ENCODE measurements around the gene SMAD6. TPM values are rescaled to one million over a fixed set of nuclear protein-coding genes. Genes with fewer than 3 reads are reported as not detected.

The SMAD6 gene
- total RNA-seq: not detected

DNA sequence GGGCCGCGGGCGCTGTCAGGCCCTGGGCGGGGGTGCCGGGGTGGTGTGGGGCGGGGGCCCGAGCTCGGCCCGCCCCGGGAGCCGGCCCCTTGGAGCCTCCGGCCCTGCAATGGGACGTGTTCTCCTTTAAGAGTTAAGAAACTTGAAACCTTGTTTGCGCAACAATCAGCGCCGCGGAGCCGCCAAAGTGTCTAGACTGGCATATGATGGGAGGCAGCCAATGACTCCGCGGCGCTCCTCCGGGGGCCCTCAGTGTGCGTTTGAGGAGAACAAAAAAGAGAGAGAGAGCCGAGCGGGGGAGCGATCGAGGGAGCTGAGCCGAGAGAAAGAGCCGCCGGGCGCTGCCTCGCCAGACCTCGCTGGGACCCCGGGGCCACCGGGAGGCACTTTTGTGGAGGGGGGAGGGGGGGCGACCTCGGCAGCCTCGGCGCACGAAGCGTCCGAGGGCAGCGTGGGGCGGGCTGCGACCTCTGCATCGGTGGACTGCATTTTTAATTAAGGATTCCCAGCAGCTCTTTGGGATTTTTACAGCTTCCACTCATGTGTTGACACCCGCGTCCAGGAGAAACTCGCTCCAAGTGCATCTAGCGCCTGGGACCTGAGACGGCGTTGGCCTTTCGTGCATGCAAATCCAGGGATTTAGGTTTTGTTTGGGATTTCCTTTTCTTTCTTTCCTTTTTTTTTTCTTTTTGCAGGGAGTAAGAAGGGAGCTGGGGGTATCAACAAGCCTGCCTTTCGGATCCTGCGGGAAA, at the start of gene SMAD6:
Gene SMAD6 (plus strand): TSS at position 202 of the 752 bp plus-strand sequence. CDS start 1,023 bp downstream, outside the sequence.
- DNase-seq: peak; percentile 68

DNA sequence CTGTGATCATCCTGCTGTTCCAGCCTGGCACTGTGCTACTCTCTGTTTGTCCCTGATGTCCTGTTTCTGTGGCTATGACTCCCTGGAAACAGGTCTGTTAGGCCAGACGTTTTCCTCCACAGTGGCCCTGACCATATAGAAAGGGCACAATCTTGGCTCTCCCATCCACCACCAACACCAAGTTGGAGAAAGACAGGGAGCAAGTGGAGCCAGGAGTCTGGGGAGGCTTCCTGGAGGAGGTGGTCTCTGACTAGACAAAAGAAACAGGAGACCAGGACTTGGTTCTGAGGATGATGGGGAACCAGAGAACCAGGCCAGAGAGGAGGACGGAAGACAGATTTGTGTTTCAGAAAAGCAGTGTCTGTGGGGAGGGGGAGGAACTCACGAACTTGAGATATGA, 49.2 kb upstream of the SMAD6 start:
- DNase-seq: no peak

DNA sequence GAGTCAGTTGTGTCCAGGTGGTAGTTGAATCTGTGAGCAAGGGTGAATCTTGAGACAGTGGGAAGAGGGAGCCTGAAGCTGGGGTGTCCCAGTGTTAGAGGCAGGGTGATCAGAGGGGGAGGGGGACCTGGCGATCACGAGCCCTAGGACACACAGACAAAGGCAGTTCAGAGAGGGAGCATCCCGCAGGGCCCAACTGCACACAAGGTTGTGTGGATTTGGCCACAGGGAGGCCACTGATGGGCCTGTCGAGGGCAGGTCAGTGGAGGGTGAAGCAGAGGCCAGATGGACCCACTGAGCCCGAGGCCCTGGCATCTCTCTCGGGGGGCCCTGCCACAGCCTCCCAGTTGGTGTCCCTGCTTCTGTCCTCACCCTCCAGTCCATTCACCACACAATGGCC, 48.6 kb upstream of the SMAD6 start:
- DNase-seq: no peak

DNA sequence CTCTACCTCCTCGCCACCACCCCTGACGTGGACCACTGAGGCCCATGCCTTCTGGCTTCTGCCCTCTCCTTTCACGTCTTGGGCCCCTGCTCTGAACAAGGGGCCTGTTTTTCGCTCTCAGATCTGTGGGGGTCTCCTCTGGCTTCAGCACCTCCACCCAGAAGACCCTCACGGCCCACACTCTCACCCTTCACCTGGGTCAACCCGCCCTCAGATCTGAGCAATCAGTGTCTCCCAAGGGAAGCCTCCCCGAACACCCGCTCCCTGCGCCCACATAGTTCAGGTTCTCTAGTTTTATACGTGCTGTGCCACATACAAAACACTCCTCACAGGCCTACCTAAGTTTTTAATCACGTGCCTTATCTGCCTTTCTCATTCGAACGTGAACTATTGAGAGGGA, 48.2 kb upstream of the SMAD6 start:
- no peak for DNase-seq

DNA sequence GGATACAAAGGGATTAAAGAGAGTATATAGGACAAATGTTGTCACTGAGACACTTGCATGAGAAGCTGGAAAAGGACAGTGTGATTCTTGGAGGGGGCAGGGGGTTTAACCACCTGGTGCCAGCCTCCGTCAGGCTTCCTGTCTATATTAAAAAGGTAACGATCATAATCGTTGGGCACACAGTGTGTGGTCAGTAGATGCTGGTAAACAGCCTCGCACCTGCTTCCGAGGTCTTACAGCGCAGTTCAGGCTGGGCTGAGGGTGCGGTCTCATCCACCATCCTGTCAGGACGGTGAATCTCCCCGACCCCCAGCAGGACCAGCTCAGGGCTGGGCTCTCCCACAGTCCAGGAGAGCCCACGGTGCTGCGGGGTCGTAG, 47.7 kb upstream of the SMAD6 start:
- DNase-seq: no peak

DNA sequence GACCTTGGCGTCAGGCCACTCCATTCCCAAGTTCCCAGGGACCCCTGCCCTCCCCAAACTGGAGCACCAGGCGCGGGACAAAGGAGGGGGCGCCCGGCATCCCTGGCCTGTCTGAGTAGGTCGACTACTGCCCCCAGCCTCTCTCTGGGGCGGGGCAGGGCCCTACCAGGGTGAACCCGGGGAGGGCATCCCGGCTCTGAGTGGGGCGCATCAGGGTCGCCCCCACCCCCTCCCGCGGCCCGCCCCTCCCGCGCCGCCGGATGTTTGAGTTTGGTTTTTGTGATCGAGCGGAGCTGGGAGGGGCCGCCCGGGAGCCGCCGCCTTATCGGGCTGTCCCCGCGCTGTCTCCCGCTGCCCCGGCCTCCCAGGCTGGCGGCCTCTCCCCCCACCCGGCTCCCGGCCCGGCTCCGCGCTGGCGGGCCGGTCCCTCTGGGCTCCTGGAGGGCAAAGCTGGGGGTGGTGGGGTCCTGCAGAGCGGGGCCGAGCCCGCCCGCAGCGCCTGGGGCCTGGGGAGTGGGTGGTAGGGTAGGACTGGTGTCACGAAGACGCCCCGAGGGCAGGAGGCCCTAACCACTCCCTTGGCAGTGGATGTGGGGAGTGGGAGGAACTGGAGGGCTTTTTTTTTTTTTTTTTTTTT, 47.2 kb upstream of the SMAD6 start:
- no peak for DNase-seq

DNA sequence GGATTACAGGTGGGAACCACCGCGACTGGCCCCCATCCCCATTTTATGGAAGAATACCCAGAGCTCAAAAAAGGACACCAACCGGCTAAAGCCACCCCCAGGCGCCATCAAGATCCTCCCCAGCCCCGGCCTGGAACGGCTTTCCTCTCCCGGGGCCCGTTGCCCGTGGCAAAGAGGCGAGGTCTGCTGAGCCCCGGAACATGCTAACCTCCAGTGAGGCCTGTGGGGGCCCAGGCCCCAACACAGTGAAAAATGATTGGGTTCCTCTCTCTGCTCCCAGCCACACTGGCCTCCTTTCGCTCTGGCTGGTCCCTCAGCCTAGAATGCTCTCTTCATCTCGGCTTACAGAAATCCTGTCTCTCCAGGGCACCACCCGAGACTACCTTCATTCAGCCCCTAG, 46.5 kb upstream of the SMAD6 start:
- DNase-seq: no peak

DNA sequence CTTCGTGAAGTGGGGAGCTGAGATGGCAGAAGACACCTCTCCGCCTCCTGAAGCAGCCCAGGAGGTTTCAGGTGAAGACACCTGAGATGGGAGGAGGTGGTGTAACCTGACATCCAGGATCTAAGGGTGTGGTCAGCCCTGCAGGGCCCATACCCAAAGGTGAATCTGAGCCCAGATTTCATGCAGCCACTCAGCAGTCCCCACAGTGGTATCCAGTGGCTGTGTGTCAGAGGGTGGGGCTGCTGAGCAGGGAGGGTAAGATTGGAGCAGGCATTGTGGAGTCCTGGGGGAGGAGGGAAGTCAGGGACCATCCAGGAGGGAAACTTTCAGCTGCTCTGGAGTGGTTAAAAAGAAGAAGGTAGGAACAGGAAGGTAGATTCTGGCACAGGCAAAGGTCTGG, 46.0 kb upstream of the SMAD6 start:
- no peak for DNase-seq

DNA sequence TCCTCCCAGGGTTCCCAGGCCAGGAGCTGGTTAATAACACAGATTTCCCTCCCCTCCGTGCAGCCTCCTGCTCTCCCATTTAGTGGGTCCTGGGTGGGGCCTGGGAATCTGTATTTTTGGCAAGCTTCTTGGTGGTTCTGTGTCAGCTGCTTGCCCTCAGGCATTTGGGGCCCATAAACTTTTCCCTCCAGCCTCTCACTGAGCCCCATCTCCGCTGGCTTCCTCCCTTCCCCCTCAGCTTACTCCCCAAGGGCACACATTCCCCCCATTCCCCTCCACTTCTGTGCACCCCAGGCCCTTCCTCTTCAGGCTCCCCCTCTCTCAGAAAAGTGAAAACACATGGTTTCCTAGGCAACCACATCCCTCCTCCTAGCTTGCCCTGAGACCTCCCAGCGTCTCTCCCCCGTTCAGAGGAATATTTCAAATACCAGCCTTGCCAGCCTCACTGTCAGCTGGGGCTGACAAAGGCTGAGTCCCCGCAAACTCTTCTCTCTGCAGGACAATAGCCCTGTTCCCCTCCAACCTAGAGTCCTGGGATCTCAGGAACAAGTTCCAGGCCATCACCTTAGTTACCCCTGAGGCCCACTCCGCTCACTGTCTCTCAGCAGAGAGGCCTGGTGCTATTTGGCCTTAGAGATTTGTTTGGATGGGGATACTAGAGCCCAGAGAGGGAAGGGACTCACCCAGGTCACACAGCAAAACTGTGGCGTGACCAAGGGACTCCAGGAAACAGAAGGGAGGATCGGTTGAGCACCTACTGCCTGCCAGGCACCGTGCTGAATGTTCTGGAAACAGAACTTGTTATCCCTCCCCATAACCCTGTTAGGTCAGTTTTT, 44.6 kb upstream of the SMAD6 start:
- no peak for DNase-seq

DNA sequence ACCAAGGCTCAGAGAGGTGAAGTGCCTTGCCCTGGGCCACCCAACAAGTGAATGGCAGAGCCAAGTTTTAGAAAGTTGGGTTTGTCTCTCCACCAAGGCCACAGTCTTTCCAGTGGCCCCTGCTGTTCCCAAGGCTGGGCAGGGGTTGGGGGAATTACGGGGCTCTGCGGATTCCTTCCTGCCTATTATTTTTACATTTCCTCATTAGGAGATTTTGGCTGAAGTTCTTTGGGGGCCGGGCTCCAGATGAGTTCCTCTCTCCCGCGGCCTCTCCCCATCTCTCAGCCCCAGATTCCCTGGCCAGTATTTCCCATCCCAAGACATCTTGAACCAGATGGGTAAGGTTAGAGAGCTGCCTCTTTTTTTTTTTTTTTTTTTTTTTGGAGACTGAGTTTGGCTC, 44.0 kb upstream of the SMAD6 start:
- no peak for DNase-seq

DNA sequence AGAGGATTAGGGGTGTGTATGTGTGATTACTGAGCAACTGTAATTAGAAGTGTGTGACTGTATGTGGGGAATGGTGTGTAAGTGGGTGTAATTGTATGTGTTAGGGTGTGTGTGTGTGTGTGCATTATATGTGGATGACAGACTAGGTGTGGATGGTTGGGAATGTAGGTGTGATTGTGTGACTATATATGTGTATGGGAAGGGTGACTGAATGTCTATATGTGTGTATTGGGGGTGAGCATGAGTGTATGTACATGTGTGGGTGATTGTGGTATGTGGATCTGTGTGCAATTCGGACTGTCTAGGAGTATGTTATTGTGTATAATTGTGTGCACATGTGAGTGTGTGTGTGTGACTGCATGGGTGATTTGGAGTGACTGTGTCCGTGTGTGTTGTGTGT, 43.2 kb upstream of the SMAD6 start:
- DNase-seq: no peak

DNA sequence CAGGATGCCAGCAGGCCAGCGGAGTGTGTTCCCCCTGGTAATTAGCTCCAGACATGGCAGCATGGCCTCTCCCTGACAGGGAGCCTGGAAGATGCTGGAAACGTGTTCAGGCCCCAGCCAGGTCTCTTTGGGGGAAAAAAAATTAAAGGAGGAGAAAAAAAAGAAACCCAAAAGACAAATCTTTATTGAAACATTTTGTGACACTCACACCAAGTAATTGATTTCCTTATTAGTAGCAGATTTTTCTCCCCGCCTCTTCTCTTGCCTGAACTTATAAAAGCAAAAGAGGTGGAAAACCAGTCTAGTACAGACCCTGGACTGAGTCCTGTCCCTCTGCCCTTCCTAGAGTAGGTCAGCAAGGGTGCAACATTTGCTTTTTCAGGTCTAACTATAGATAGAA, 42.7 kb upstream of the SMAD6 start:
- DNase-seq: no peak

DNA sequence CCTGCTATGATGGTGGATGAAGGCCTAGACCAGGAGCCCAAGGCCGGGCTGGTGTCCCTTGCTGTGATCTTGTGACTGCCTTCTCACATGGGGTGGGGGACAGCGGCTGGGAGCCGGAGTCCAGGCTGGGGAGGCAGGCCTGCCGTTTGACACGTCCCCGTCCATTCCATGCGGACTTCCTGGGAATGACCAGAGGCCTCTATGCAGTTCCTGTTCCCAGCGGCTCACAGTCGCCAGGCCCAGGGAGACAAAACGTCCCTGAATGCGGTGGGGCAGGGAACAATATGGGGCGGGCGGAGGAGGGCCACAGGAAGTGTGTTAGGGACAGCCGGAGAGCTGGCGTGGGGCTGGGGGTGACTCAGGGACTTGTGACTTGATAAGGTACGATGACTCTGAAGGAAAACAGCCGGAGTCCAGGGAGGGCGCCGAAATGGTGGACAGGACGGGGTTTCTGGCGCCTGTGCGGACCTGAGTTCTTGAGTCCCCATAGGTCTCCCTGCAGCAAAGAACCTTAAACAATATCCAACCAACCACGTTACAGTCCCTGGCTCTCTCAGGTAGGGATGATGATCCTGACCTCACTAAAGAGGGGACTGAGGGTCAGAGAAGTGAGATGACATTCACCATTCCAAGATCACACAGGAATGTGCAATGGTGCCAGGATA, 40.5 kb upstream of the SMAD6 start:
- DNase-seq: no peak

DNA sequence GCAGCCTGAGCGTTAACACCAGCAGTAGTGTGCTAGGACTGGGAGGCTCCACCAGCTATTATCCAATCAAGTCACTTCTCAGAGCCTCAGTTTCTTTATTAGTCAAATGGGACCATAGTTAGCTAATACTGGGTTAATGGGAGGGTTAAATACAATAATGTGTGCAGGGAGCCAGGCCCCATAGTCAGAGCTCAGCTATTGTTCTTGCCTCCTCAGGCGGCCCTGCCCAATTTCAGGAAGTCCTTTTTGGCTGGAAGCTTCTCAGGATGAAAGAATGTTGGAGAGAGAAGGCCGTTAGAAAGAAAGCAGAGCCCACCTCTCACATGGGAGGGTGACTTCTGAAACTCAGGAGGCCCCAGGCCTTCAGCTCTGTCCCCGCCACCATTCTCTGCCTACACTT, 39.5 kb upstream of the SMAD6 start:
- no peak for DNase-seq

DNA sequence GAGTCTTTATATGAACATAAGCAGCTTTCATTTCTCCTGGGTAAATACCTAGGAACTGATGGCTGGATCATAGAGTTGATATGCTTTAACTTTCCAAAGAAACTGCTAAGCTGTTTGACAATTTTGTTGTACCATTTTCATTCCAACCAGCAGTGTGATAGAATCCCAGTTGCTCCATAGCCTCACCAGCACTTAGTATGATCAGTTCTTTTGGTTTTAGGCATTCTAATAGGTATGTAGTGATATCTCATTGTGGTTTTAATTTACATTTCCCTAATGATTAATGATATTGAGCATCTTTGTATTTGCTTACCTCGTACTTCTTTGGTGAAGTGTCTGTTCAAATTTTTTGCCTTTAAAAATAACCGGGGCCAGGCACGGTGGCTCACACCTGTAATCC, 38.4 kb upstream of the SMAD6 start:
- no peak for DNase-seq

DNA sequence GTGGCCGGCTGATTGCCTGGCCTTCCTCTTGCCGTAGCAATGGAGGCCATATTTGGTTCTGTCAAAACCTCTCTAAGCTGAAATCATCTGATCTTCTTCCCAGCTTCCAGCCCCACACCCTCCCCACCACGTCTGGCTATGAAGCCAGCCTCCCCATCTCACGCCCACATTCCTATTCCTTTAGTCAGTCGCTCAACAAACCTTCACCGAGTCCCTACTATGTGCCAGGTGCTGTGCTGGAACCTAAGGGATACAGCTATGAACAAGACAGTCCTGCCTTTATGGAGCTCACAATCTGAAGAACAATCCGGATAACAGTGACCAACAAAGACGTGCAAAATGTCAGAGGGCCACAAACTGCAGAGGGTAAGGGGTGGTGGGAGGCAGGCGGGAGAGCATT, 31.9 kb upstream of the SMAD6 start:
- DNase-seq: no peak

DNA sequence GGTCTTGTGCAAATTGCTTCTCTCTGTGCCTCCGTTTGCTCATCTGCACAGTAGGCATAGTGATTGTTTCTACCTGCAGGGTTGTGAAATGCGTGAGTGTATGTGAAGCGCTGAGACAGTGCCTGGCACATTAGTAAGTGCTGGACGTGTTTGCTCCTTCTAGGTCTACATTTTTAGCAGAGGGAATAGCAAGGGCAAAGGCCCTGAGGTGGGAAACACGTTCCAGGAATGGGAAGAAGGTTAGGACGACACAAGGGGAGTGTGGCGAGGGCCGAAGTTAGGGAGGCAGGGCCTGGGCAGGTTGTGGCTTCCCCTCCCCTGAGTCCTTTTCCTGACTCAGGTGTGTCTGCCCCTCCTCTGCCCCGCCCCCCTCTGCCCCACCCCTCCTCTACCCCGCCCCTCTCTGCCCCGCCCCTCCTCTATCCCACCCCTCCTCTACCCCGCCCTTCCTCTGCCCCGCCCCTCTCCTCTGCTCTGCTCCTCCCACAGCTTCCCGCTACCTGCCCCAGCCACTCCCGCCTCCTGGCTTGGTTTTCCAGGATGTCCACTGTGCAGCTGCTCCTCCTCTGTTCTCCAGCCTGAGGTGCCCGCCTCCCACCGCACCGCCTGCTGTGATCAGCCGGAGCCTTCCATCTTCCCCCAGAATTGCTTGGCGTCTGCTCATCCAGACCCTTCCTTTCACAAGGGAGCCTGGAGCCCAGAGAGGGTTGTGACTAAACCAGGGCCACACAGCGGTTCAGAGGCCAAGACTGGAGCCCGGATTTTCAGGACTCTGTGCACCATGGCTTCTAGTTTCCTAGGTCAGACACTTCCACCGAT, 31.1 kb upstream of the SMAD6 start:
- no peak for DNase-seq

DNA sequence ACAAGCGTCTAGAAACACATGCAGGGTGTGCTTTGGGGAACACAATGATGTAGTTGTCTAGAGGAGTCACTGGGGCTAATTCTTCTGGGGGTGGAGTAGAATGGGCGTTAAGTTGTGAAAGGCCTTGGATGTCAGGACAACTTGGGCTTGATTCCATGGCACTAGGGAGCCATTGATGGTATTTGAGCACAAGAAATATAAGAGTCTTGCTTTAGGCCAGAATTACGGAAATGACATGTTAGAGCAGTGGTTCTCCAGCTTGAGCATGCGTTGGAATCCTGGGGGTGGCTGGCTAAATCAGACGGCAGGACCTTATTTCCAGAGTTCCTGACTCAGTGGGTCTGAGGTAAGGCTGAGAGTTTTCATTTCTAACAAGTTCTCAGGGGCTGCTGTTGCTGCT, 29.2 kb upstream of the SMAD6 start:
- no peak for DNase-seq

DNA sequence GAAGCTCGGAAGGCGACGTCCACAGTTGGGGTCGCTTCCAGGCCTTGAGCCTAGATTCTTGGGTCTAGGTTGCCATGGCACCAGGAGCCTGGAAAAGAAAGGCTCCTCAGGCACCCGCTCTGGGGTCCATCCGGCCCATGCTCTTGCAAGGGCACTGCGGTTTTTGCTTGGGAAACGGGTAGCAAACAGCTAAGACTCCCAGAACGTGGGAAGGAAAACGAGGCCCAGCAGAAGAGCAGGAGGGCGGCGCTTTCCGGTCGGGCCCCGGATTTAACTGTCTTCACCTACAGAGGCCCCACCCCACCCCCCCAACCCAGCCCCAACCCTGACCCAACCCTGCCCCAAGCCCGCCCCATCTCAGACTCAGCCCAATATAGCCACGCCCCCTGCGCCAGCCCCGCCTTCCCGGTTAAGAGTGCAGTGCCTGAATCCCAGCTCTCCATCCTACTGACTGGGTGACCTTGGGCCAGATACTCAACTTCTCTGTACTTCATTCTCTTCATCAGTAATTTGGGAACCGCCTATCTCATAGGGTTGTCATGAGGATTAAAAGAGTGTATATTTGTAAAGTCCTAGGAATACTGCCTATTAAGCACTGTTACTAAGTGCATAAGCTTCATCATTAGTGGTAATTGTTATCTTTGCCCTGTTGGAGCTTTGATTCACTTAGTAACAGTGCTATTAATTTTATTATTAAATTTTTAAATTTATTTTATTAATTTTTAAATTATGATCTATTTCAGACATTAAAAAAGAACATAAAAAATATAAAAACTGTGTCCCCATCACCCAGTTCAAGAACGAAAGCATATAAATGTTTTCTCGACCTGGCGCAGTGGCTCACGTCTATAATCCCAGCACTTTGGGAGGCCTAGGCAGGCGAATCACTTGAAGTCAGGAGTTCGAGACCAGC, 28.4 kb upstream of the SMAD6 start:
- DNase-seq: no peak

DNA sequence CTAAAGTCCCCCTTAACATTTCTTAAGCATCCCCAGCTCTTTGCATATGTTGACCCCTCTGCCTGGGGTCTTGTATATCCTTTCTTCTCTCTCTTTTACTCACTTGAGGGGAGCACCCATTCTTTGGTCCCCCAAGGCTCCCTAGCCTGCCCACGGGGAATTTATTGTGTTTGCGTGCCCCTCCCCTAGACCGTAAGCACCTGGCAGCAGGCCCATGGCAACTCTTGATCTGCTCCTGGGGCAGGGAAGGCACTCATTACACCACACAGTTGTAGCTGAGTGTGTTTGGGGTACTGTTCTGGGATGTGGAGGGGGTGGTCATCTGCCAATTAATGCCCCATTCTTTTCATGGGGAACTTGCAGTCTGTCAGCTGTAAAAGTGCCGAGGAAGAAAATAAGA, 27.3 kb upstream of the SMAD6 start:
- DNase-seq: no peak

DNA sequence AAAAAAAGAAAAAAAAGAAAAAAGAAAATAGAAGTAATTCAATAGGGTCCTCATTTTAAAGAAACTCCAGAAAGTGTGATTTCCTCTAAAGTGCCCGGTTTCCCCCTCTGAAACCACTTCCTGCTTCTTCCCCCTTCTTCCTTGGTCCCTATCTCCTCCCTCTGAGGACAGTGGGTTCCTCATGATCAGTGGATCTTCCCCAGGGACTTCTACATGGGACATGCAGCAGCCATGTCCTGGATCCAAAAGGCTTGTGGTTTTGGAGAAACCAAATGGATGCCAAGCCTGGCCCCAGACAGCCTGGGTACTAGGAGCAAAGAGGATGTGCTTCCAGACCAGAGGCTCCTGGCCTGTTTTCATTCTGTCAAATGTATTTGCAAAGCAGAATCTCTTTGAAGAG, 26.6 kb upstream of the SMAD6 start:
- no peak for DNase-seq
